Measurements from ENCODE around the gene TIMP1.

GRCh38 chrX:47540754-47541538 is 41.3 kb upstream of the TIMP1 start:
- no peak for TF ChIP-seq KLF9 (tag by site-specific recombination; IDR thresholded peaks at IDR 0.05; ENCODE audit: low read depth)
- TF ChIP-seq, protein P1, sequence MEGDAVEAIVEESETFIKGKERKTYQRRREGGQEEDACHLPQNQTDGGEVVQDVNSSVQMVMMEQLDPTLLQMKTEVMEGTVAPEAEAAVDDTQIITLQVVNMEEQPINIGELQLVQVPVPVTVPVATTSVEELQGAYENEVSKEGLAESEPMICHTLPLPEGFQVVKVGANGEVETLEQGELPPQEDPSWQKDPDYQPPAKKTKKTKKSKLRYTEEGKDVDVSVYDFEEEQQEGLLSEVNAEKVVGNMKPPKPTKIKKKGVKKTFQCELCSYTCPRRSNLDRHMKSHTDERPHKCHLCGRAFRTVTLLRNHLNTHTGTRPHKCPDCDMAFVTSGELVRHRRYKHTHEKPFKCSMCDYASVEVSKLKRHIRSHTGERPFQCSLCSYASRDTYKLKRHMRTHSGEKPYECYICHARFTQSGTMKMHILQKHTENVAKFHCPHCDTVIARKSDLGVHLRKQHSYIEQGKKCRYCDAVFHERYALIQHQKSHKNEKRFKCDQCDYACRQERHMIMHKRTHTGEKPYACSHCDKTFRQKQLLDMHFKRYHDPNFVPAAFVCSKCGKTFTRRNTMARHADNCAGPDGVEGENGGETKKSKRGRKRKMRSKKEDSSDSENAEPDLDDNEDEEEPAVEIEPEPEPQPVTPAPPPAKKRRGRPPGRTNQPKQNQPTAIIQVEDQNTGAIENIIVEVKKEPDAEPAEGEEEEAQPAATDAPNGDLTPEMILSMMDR (tag by site-specific recombination; IDR thresholded peaks at IDR 0.05) = peak; percentile 59
- no peak for TF ChIP-seq ZSCAN5A (tag by site-specific recombination; IDR thresholded peaks at IDR 0.05)
- TF ChIP-seq ZNF785 (tag by site-specific recombination; IDR thresholded peaks at IDR 0.05) = no peak
- no peak for TF ChIP-seq SCRT1 (tag by site-specific recombination; IDR thresholded peaks at IDR 0.05; ENCODE audit: borderline replicate concordance)
- TF ChIP-seq, protein P2, sequence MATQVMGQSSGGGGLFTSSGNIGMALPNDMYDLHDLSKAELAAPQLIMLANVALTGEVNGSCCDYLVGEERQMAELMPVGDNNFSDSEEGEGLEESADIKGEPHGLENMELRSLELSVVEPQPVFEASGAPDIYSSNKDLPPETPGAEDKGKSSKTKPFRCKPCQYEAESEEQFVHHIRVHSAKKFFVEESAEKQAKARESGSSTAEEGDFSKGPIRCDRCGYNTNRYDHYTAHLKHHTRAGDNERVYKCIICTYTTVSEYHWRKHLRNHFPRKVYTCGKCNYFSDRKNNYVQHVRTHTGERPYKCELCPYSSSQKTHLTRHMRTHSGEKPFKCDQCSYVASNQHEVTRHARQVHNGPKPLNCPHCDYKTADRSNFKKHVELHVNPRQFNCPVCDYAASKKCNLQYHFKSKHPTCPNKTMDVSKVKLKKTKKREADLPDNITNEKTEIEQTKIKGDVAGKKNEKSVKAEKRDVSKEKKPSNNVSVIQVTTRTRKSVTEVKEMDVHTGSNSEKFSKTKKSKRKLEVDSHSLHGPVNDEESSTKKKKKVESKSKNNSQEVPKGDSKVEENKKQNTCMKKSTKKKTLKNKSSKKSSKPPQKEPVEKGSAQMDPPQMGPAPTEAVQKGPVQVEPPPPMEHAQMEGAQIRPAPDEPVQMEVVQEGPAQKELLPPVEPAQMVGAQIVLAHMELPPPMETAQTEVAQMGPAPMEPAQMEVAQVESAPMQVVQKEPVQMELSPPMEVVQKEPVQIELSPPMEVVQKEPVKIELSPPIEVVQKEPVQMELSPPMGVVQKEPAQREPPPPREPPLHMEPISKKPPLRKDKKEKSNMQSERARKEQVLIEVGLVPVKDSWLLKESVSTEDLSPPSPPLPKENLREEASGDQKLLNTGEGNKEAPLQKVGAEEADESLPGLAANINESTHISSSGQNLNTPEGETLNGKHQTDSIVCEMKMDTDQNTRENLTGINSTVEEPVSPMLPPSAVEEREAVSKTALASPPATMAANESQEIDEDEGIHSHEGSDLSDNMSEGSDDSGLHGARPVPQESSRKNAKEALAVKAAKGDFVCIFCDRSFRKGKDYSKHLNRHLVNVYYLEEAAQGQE (tag by site-specific recombination; IDR thresholded peaks at IDR 0.05) = no peak
- no peak for TF ChIP-seq ZNF138 (tag by site-specific recombination; IDR thresholded peaks at IDR 0.05; ENCODE audit: borderline replicate concordance)
